NCI-H1417 (cell line): ENCODE data around the gene CRABP2.
A peak's percentile ranks its signal among the peaks of the same experiment; 100 is the strongest.

Source experiments
- DNase-seq, 3 experiments: peaks; one replicate each; lab custom pipeline; 2025; lab: John Stamatoyannopoulos, UW

CRABP2 gene

GRCh38 chr1:156668801-156669637 is 36.4 kb downstream of the CRABP2 start:
- no peak for DNase-seq

GRCh38 chr1:156667968-156668709 is 37.2 kb downstream of the CRABP2 start:
- DNase-seq: no peak

GRCh38 chr1:156667610-156667967 is 37.8 kb downstream of the CRABP2 start:
- DNase-seq: no peak

- no peak for DNase-seq
These were observed 38.3 kb downstream of the CRABP2 start for GRCh38 chr1:156666862-156667609.

GRCh38 chr1:156665539-156665938 is 39.8 kb downstream of the CRABP2 start:
- DNase-seq: no peak

- DNase-seq: peak in 2 of 3 experiments; percentile 43 to 71
These were observed 40.5 kb downstream of the CRABP2 start for GRCh38 chr1:156664767-156665411.

- peak; percentile 21 to 60 (median 44) for DNase-seq
These were observed 41.2 kb downstream of the CRABP2 start for GRCh38 chr1:156664046-156664766.

GRCh38 chr1:156663178-156663577 is 42.2 kb downstream of the CRABP2 start:
- DNase-seq: peak in 2 of 3 experiments; percentile 7 to 29

- DNase-seq: no peak
These were observed 42.7 kb downstream of the CRABP2 start for GRCh38 chr1:156662800-156663055.

GRCh38 chr1:156662005-156662799 is 43.2 kb downstream of the CRABP2 start:
- DNase-seq: no peak

- no peak for DNase-seq
These were observed 44.7 kb downstream of the CRABP2 start for GRCh38 chr1:156660752-156661112.

- DNase-seq: peak; percentile 85 to 98 (median 94)
These were observed 45.2 kb downstream of the CRABP2 start for GRCh38 chr1:156659988-156660751.

GRCh38 chr1:156659661-156659987 is 45.8 kb downstream of the CRABP2 start:
- peak in 1 of 3 experiments; percentile 13 for DNase-seq

- no peak for DNase-seq
These were observed 46.3 kb downstream of the CRABP2 start for GRCh38 chr1:156658945-156659574.

- no peak for DNase-seq
These were observed 46.9 kb downstream of the CRABP2 start for GRCh38 chr1:156658496-156658895.

- DNase-seq: peak in 1 of 3 experiments; percentile 6
These were observed 47.6 kb downstream of the CRABP2 start for GRCh38 chr1:156657741-156658319.

GRCh38 chr1:156656806-156657740 is 48.3 kb downstream of the CRABP2 start:
- DNase-seq: peak; percentile 47 to 87 (median 68)

GRCh38 chr1:156655904-156656516 is 49.4 kb downstream of the CRABP2 start:
- DNase-seq: no peak
